ENCODE data around the gene ARID4B. TPM values are rescaled to one million over a fixed set of nuclear protein-coding genes. Genes with fewer than 3 reads are reported as not detected.

Gene ARID4B
- total and polyA plus RNA-seq, 2 of the 13 experiments (the other 11 are each of a cell fraction or from before 2014, with no cell fraction given), result 9.7 to 24.6 TPM

- TF ChIP-seq HBP1 (CRISPR knock-in tag; IDR thresholded peaks at IDR 0.05; ENCODE audit: low read depth), result no peak
- no peak for TF ChIP-seq RFXAP (CRISPR knock-in tag; IDR thresholded peaks at IDR 0.05; ENCODE audit: borderline replicate concordance)
- TF ChIP-seq MTA1 (CRISPR knock-in tag; IDR thresholded peaks at IDR 0.05; ENCODE audit: borderline replicate concordance), result no peak
- TF ChIP-seq ATF7 (IDR thresholded peaks at IDR 0.05), result no peak
- no peak for TF ChIP-seq ATF7 (CRISPR knock-in tag; IDR thresholded peaks at IDR 0.05)
- no peak for TF ChIP-seq ZNF574 (CRISPR knock-in tag; IDR thresholded peaks at IDR 0.05)
- no peak for TF ChIP-seq PRDM10 (CRISPR knock-in tag; IDR thresholded peaks at IDR 0.05; ENCODE audit: low read depth)
- TF ChIP-seq IRF2 (CRISPR knock-in tag; IDR thresholded peaks at IDR 0.05), result no peak
- no peak for TF ChIP-seq BCL6 (CRISPR knock-in tag; IDR thresholded peaks at IDR 0.05)
- no peak for TF ChIP-seq TRAFD1 (CRISPR knock-in tag; IDR thresholded peaks at IDR 0.05; ENCODE audit: borderline replicate concordance)
- TF ChIP-seq RAD51 (IDR thresholded peaks at IDR 0.05; ENCODE audit: borderline replicate concordance), result no peak
Measured at GRCh38 chr1:235277709-235278108, 50.3 kb downstream of the ARID4B start (continued).

Measured in HepG2 (cell line).